ENCODE results near the gene MCMBP.
"Not testable (repeated sequence)": the region's sequence is repeated elsewhere in the genome, so short reads cannot be mapped to it uniquely, and the experiment has no call there.

The MCMBP gene

DNA sequence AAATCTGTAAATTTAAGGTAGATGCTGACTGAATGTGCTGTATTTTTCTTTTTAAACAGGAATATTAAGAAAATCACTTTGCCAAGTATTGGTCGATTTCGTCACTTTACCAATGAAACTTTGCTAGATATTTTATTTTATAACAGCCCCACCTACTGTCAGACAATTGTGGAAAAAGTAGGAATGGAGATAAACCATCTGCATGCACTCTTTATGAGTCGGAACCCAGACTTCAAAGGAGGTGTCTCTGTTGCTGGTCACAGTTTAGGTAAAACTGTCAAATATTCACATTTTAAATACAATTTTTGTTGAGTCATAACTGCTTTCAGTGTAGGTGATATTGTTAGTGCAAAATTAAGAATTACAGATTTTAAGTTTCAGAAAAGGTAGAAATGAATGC, 45.1 kb upstream of the MCMBP start:
- no peak overlapping the region for H2AFZ ChIP-seq (ENCODE audit: low read length)
- peaks cover 50% of the 10 kb centered on the region for H3K36me3 ChIP-seq (ENCODE audit: insufficient read depth, low read length)
- H3K4me3 ChIP-seq (ENCODE audit: low read length, poor library complexity, severe bottlenecking) = no peak overlapping the region
- no peak overlapping the region for H3K4me2 ChIP-seq (ENCODE audit: low read depth, low read length, poor library complexity, severe bottlenecking)
- H3K9me2 ChIP-seq (replicated peaks; ENCODE audit: low read depth, low read length) = no peaks in the 10 kb centered on the region
- H3K27me3 ChIP-seq (ENCODE audit: insufficient read depth, low read length, poor library complexity, severe bottlenecking) = no peaks in the 10 kb centered on the region
- H3K9me3 ChIP-seq (ENCODE audit: insufficient read depth, low read depth, low read length) = no peaks in the 10 kb centered on the region
- no peaks in the 10 kb centered on the region for H3F3A ChIP-seq (ENCODE audit: low read depth)
- H3K79me2 ChIP-seq (ENCODE audit: insufficient read depth, low read length) = no peaks in the 10 kb centered on the region
- H4K20me1 ChIP-seq (ENCODE audit: insufficient read depth, low read length, poor library complexity, severe bottlenecking) = no peaks in the 10 kb centered on the region
- no peaks in the 10 kb centered on the region for H3K4me1 ChIP-seq (ENCODE audit: insufficient read depth, low read length, poor library complexity, severe bottlenecking)
- TF ChIP-seq EZH2phosphoT487 (IDR thresholded peaks at IDR 0.05; ENCODE audit: borderline replicate concordance) (no peak), CTCF (conservative IDR thresholded peaks at IDR 0.05; ENCODE audit: low read length) (peak; percentile 33; the same call in 1 of the 2 replicates)
- no peak overlapping the region for H3K9ac ChIP-seq (ENCODE audit: low read depth, low read length, poor library complexity, severe bottlenecking)

DNA sequence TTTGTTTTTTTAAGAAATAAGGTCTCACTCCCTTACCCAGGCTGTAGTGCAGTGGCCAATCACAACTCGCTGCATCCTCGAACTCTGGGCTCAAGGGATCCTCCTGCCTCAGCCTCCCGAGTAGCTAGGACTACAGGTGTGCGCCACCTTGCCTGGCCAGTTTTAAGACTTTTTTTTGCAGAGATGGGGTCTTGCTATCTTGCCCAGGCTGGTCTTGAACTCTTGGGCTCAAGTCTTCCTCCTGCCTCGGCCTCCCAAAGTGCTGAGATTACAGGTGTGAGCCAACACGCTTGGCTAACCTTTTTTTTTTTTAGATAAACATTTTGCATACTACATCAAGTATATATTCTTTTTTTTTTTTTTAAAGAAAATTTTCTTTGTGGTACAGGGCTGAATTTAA, 38.0 kb upstream of the MCMBP start:
- Histone ChIP-seq H3K4me2 (ENCODE audit: low read depth, low read length, poor library complexity, severe bottlenecking) (no peak overlapping the region), H4K20me1 (ENCODE audit: insufficient read depth, low read length, poor library complexity, severe bottlenecking) (no peaks in the 10 kb centered on the region), H3K36me3 (ENCODE audit: insufficient read depth, low read length) (peaks cover 42% of the 10 kb centered on the region), H3K27me3 (ENCODE audit: insufficient read depth, low read length, poor library complexity, severe bottlenecking) (no peaks in the 10 kb centered on the region), H3K9me2 (replicated peaks; ENCODE audit: low read depth, low read length) (no peaks in the 10 kb centered on the region), H3K9me3 (ENCODE audit: insufficient read depth, low read depth, low read length) (no peaks in the 10 kb centered on the region), H3K4me3 (ENCODE audit: low read length, poor library complexity, severe bottlenecking) (no peak overlapping the region), H3K9ac (ENCODE audit: low read depth, low read length, poor library complexity, severe bottlenecking) (no peak overlapping the region), H3K4me1 (ENCODE audit: insufficient read depth, low read length, poor library complexity, severe bottlenecking) (no peaks in the 10 kb centered on the region), H3F3A (ENCODE audit: low read depth) (no peaks in the 10 kb centered on the region), H3K79me2 (ENCODE audit: insufficient read depth, low read length) (no peaks in the 10 kb centered on the region), H2AFZ (ENCODE audit: low read length) (no peak overlapping the region)
- TF ChIP-seq EZH2phosphoT487 (IDR thresholded peaks at IDR 0.05; ENCODE audit: borderline replicate concordance) = no peak
- no peak for TF ChIP-seq CTCF (conservative IDR thresholded peaks at IDR 0.05; ENCODE audit: low read length)

- H3K9ac ChIP-seq (ENCODE audit: low read depth, low read length, poor library complexity, severe bottlenecking) = no peak overlapping the region
- TF ChIP-seq EZH2phosphoT487 (IDR thresholded peaks at IDR 0.05; ENCODE audit: borderline replicate concordance) (no peak), CTCF (conservative IDR thresholded peaks at IDR 0.05; ENCODE audit: low read length) (no peak)
- H3K27me3 ChIP-seq (ENCODE audit: insufficient read depth, low read length, poor library complexity, severe bottlenecking) = no peaks in the 10 kb centered on the region
- H2AFZ ChIP-seq (ENCODE audit: low read length) = no peak overlapping the region
- no peaks in the 10 kb centered on the region for H3K9me2 ChIP-seq (replicated peaks; ENCODE audit: low read depth, low read length)
- H3K79me2 ChIP-seq (ENCODE audit: insufficient read depth, low read length) = no peaks in the 10 kb centered on the region
- no peaks in the 10 kb centered on the region for H3K9me3 ChIP-seq (ENCODE audit: insufficient read depth, low read depth, low read length)
- H4K20me1 ChIP-seq (ENCODE audit: insufficient read depth, low read length, poor library complexity, severe bottlenecking) = peaks cover 1% of the 10 kb centered on the region
- no peak overlapping the region for H3K4me2 ChIP-seq (ENCODE audit: low read depth, low read length, poor library complexity, severe bottlenecking)
- no peaks in the 10 kb centered on the region for H3K4me1 ChIP-seq (ENCODE audit: insufficient read depth, low read length, poor library complexity, severe bottlenecking)
- H3F3A ChIP-seq (ENCODE audit: low read depth) = no peaks in the 10 kb centered on the region
- H3K36me3 ChIP-seq (ENCODE audit: insufficient read depth, low read length) = peaks cover 57% of the 10 kb centered on the region
- H3K4me3 ChIP-seq (ENCODE audit: low read length, poor library complexity, severe bottlenecking) = no peak overlapping the region
Measured at GRCh38 chr10:119908166-119908565, 35.5 kb upstream of the MCMBP start.

GRCh38 chr10:119907695-119908094, 35.1 kb upstream of the MCMBP start:
- H3K4me3 ChIP-seq (ENCODE audit: low read length, poor library complexity, severe bottlenecking); H3K4me2 ChIP-seq (ENCODE audit: low read depth, low read length, poor library complexity, severe bottlenecking); H3K4me1 ChIP-seq (ENCODE audit: insufficient read depth, low read length, poor library complexity, severe bottlenecking); H3K9me2 ChIP-seq (replicated peaks; ENCODE audit: low read depth, low read length); H3K9me3 ChIP-seq (ENCODE audit: insufficient read depth, low read depth, low read length); H2AFZ ChIP-seq (ENCODE audit: low read length); H3K27me3 ChIP-seq (ENCODE audit: insufficient read depth, low read length, poor library complexity, severe bottlenecking); H3K79me2 ChIP-seq (ENCODE audit: insufficient read depth, low read length); H4K20me1 ChIP-seq (ENCODE audit: insufficient read depth, low read length, poor library complexity, severe bottlenecking); H3K9ac ChIP-seq (ENCODE audit: low read depth, low read length, poor library complexity, severe bottlenecking); H3F3A ChIP-seq (ENCODE audit: low read depth): not testable (repeated sequence)
- peaks cover 57% of the 10 kb centered on the region; the same call in 1 of the 2 replicates for H3K36me3 ChIP-seq (ENCODE audit: insufficient read depth, low read length)
